HG03064 (cell line): ENCODE data around the gene LSS.
A peak's percentile ranks its signal among the peaks of the same experiment; 100 is the strongest.

Experiments
- ATAC-seq: cut with Tn5 transposase; IDR thresholded peaks from one replicate; pipeline ENCODE4 v1.9.1; 2021; ENCODE audit warnings: low read depth; ENCODE audit not compliant: unreplicated experiment

LSS gene

DNA sequence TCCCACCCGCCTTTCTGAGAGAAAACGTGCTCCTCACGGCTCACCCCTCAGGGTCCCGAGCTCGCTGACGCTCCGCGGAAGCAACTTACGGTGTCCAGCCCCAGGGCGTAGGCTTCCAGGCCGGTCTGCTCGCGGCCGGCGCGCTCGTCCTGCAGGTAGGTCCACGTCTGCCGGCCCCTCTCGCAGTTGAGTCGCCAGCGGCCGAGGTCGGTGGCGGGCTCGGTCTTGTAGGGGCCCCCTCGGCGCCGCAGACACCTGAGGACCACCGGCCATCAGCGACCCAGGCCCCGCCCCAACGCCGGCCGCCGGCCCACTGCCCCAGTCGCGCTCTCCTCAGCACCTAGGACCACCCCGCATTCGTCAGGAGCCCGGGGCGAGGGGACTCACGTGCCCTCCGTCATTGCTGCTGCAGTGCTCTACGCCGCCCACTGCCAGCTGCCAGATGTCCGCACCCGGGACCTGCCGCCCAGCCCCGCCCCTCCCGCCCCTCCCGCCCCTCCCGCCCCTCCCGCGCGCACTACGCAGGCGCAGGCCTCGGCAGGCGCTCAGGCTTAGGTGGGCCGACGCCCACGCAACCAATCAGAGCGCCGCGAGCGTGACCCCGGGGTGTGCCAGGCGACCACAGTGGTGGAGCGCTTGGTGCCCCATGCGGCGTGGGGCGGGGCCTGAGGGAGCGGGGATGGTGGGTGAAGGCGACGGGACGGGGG is at the start of gene LSS:
Gene LSS, minus strand, starts transcription at position 430 of the 707 bp plus-strand sequence. Its CDS starts 29 bp downstream, at position 401.
- peak; percentile 64 for ATAC-seq

DNA sequence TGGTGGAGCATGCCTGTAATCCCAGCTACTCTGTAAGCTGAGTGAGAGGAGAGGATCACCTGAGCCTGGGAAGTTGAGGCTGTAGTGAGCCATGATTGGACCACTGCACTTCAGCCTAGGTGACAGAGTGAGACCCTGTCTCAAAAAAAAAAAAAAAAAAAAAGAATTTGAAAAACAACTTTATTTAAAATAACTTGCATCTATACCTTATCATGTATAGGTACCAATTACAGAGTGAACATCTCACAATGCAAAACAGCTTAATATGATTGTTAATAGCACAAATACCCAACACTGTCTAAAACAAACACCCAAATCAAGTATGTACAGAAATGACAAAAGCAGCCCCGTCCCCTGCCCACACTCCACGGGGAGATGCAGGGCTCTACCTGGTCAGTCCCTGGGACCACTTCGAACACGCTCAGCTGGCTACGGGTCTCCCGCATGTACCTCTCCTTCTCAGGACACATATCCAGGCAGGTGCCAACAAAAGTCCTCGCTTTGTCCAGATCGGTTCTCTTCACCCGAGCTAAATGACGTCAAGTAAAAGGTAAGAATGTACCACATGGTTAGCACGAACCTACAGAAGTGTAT is 46.3 kb upstream of the LSS start:
- ATAC-seq: no peak

DNA sequence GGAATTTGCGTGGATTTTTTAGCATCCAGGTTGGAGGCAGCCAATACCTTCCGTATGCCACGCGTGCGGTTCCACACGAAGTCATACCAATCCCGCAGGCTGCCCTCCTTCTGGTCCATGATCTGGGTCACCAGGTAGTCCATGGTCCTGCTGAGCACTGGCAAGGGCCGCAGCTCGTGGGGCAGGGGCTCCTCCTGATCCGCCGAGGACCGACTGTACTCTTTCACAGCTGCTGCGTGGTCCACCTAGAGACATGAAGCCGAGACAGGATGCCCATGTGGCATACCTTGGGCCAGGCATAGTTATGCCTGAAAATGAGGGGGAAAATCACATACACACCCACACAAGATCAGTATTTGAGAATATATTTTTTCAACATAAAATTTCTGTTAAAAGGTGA is 44.8 kb upstream of the LSS start:
- no peak for ATAC-seq

DNA sequence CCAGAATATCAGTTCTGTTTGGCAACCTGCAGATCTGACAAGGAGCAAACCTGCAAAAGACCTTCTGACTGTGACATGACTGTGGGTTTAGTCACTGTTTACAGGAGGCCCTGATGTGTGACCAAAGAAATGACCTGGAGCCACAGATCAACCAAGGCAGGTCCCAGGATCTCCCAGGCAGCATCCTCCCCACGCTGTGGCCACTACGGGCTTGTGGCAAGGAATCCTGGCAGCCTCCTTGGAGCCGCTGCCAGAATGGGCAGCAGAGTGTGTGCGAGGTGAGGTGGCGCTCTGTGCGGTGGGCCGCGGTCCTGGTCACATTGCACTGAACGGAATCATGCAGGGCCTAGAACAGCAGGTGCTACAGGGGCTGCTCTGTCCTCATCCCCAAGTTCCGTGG is 40.9 kb upstream of the LSS start:
- no peak for ATAC-seq

DNA sequence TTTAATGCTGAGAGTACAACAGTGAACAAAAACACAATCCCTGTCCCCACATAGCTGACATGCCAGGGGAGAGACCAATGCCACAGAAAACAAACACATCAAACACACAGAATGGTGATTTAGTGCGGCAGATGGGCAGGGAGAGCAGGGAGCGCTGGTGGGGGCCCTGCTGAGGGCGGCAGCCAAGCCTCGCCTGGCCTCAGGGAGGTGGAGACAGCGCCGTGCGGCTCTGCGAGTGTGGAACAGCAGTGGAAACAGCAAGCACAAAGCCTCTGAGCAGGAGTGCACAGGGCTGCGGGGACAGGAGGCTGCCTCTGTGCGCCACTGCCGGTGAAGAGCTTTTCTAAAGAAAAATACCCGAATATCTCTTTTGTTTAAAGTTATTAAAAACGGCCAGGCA is 39.8 kb upstream of the LSS start:
- ATAC-seq: no peak

DNA sequence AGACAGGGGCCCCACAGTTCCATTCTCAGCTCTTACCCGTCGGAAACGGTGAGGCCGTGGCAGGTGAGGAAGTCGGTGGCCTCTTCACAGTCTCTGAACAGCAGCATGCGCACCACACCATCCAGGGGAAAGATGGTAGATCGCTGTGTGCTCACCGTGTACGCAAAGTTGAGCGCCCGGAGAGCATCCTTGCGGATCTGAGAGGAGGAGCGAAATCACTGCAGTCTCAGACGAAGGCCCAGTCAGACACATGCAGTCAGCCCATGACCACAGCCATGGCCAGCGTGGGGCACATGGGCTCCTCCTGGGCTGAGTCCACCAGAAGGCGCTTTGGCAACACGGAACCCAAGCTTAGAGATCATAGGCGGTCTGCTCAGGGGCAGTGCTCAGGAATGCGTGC is 38.4 kb upstream of the LSS start:
- no peak for ATAC-seq

DNA sequence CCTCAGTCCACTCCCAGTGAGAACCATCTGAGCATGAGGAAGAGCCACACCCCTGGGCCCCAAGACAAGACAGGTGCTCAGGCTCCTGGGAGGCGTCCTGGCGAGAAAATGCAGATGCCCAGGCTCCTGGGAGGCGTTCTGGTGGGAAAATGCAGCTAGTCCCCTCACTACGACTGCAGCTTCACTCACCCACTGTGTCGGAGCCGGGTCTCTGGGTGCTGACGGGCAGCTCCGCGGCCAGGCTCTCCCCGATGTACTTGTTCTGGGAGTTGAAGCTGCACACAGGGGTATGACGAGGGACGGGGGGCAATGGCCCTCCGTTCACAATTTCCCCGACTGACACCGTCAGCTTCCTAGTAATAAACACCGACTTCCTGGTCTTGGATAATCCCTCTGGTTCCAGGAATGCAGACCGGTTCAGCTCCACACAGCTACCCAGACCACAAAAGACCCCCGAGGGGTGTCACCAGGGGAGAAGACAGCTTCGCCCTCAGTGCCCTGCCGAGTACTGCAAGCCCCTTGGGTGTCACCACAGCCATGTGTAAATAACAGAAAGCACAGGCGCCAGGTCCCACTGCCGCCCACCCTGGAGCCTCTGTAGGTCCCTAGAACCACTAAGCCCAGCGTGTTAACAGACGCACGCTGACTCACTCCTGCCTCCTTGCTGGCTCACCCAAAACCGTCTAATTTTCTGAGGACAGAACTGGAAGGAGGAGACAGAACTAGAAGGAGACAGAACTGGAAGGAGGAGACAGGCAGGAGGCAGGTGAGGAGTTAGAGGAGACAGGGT is 37.4 kb upstream of the LSS start:
- no peak for ATAC-seq

DNA sequence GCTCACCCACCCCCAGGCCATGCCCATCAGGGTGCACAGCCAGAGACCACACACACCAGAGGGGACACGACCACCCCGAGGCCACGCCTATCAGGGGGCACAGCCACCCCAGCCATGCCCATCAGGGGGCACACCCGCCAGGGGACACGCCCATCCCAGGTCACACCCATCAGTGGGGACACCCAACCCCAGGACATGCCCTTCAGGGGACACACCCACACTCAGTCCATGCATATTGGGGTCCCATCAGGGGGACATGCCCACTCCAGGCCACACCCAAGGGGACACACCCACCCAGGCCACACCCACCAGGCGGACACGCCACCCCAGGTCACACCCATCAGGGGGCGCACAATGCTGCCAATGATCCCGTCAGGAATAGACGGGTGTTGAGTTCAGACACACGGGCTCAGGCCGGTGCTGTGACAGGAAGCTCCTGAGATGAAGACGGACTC is 36.1 kb upstream of the LSS start:
- no peak for ATAC-seq

DNA sequence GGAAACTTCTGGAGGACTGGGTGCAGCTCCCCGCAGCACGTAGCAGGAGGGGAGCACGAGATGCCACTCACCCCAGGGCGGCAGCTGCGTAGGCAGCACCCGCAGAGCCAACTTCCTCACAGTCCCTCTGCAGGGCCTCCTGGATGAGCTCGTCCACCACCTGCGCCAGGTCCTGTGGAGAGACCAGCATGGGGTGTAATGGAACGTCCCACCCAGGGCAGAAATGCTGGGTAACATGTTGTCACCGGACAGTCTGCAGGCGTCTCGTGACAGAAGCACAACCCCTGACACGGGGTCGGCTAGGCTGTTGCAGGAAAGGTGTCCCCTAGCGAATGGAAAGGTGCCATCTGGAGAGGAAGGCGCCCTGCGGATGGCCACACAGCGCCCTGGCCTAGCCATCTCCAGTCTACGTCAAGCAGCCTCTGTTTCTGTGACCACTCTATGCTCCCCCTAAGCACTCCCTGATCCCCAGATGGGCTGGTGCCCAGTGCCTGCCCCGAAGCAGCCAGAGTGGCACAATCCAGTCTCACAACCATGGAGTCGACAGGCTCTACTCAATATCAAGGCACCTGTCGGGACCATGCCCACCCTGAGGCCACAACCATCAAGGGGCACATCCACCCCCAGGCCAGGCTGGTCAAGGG is 35.6 kb upstream of the LSS start:
- no peak for ATAC-seq

DNA sequence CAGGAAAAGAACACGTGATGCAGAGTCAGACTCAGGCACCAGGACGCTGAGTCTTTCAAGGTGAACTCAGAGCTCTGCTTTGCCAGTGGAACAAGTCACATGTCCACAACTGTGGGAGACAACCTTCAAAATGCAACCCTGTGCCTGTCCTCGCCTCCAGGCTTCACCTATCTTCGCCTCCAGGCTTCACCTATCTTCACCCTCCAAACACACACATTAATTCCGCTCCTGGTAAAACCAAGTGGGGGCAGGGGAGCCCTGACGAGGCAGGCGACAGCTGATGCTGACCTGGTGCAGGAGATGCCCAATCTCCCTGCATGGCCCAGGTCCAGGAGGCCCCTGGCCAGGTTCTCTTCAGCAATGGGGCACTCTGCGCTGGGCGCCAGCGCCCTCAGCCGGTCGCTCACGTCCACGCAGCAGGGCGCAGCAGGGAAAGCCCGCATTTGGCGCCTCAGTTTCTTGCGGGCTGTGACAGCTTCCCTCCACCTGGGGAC is 28.0 kb upstream of the LSS start:
- no peak for ATAC-seq

DNA sequence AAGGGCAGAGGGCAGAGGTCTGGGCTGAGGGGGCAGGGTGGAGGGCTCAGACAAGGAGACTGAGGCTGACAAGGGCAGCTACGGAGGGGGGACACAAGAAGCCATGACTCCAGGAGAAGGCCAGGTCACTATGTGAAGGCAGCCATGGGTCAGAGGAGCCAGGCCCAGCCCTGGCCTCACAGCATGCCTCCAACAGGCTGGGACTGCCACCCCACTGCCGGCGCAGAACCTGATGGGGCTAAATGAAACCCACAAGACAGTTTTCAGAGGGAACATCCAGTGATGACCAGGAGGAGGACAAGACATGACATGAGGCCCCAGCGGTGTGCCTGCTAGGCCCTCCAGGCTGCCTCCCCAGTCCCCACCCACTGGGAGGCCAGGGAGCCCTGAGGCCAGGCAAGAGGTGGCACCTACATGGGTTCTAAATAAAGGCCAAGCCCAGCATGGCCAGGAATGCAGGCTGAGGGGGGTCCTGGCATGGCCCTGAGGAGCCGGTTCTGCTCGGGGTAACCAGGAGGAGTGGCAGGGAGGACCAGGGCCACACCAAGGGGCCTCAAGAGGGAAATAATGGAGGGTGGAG is 27.3 kb upstream of the LSS start:
- ATAC-seq: no peak

DNA sequence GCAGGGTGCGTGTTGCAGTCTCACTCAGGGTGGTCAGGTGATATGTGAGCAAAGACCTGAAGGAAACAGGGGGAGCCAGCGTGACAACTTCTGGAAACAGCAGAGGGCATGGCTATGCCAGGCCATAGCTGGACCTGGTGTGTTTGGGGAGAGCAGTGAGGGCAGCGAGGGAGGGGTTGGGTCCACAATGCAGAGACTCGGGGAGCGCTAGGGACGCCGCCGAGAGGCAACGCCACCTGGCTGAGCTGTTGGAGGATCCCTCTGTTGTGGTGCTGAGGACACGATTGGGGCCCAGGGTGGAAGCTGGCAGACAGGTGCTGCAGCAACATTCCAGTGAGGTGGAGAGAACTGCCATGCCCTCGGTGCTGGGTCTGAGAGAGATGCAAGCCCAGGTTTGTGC is 26.6 kb upstream of the LSS start:
- ATAC-seq: no peak

DNA sequence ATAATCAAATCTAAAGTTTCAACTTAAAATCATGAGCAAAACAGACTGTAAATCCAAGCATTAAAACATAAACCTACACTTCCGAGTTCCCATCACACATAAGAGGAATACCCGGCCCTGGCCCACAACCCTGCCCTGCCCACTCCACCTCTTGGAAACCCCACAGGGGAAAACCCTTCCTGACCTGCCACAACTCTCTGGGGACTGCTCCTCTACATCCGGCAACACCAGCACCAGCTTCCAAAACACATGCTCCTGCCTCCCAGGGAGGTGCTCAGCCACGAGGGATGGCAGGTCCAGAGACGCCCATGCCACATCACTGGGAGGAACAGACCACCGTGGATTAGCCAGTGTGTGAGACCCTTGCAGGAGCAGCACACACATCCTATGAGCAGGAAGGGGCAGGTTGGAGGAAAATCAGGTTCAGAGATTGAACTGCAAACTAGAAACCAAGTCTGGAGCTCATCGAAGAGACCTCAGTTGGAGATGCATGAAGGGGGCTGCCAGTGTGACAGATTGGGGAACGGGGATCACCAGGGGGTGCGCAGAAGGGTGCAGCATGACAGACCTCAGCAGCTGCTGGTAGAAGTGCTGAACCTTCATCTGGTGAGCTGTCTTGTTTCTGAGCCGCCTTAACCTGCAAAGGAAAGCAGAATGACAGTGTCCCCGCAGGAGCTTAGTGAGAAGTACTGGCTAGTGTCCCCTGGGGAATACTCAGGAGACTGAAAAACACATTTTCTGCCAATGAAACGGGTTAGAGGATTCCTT is 25.8 kb upstream of the LSS start:
- ATAC-seq: no peak

DNA sequence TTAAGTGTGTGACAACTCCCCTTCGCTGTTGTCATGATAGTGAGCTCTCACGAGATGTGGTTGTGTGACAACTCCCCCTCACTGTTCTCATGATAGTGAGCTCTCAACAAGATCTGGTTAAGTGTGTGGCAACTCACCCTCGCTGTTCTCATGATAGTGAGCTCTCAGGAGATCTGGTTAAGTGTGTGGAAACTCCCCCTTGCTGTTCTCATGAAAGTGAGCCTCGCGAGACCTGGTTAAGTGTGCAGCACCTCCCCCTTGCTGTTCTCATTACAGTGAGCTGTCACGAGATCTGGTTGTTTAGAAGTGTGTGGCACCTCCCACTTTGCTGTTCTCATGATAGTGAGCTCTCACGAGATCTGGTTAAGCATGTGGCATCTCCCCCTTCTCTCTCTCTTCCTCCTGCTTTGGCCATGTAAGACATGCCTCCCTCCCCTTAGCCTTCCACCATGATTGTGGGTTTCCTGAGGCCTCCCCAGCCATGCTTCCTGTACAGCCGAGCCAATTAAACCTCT is 25.1 kb upstream of the LSS start:
- ATAC-seq: peak; percentile 50

DNA sequence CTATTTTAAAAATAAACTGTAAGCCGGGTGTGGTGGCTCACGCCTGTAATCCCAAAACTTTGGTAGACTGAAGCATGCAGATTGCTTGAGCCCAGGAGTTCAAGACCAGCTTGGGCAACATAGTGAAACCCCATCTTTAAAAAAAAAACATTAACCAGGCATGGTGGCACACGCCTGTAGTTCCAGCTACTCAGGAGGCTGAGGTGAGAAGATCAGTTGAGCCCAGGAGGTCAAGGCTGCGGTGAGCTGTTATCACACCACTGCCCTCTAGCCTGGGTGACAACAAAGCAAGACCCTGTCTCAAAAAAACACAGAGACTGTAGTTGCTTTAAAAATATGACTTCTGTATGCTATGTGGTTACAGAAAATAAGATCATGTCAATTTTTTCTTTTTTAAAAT is 24.3 kb upstream of the LSS start:
- ATAC-seq: no peak

DNA sequence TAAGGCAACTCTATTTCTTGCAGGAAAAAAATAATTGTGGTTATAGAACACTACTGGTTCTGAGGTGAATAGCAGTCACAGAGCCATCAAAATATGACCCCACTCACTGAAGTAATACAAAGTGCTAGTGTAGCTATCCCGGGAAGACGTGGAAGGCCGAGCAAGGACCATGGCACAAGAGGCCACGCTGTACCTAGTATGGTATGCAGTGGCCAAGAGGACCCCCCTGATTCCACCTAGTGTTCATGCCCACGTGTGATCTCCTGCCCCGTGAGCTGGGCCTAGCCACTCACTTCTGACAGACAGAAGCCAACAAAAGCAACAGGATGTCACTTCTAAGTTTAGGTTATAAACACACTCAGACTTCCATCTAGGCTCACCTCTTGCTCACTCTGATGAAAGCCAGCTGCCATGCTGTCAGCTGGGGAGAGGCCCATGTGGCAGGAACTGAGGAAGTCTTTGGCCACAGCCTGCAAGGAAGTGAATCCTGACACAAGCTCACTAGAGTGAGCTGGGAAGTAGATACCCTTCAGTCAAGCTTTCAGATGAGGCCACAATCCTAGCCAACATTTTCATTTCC is 21.7 kb upstream of the LSS start:
- ATAC-seq: no peak

DNA sequence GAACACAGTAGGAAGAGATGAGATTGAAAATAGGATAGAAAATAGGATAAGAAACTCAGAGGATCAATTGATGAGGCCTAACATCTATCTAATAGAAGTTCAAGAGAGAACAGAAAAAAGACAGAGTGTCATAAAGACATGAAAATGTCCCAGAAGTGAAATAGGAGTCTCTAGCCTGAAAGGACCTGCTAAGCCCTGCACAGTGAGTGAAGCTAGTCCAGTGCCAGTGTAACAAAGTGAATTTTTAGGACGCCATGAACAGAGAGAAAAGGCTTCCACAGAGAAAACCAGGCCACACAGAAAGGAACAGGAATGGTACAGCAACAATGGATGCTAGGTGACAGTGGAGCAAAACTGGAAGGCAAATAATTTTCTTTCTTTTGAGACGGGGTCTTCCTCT is 20.3 kb upstream of the LSS start:
- no peak for ATAC-seq

DNA sequence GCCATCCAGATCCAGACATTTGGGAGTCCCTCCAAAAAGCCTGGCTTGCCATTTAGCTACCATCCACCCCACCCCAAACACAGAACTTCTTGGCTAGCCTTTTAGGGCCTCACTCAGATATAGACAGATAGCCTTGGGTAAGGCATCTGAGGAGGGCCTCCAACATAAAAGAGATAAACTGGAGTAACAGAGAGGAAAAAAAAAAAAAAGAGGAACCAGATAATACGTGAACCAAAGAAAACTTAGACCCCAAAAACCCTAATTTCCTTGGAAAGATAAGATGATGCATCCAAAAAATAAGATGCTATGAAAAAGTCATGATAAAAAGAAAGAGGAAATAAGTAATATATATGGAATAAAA is 19.8 kb upstream of the LSS start:
- no peak for ATAC-seq

DNA sequence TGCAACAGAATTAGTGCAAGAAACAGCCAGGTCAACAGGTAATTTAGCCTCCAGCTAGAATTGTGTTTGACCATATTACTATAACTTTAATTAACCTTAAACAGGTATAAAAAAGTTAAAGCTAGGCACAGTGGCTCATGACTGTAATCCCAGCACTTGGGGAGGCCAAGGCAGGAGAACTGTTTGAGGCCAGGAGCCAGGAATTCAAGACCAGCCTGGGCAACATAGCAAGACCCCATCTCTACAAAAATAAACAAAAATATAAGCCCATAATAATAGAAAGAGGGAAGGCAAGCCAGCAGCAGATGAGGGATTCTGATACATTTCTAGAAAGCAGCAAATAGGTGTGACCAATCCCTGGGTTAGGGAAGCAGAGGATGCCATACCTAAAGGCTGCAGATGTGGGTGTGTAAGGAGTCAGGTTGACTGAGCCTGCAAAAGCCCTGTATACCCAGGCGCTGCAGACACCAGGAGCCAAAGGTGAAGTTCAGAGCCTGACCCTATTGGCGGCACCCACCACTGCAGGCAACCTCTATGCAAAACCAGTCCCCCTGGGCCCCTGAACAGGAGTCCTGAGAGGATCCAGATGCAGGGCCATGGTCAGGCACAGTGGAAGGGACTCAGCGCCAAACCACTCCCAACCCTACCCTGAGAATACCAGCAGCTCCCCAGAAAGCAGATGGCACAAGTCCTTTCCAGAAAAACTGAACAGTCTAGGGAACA is 19.3 kb upstream of the LSS start:
- ATAC-seq: no peak
